Measurements from ENCODE around the gene MT1E.
A peak's percentile ranks its signal among the peaks of the same experiment; 100 is the strongest.
"Not testable (repeated sequence)": the region's sequence is repeated elsewhere in the genome, so short reads cannot be mapped to it uniquely, and the experiment has no call there.

The MT1E gene

GRCh38 chr16:56647641-56648431 lies 22.3 kb downstream of the MT1E start:
- DNase-seq (ENCODE audit: low spot score): no peak

GRCh38 chr16:56649271-56649670 lies 23.7 kb downstream of the MT1E start:
- no peak for DNase-seq (ENCODE audit: low spot score)

- no peak for DNase-seq (ENCODE audit: low spot score)
Measured at GRCh38 chr16:56649820-56650219, 24.2 kb downstream of the MT1E start.

GRCh38 chr16:56651586-56651985 lies 26.0 kb downstream of the MT1E start, which contains the start of gene MT1B:
Gene MT1B, plus strand, starts transcription at chr16:56651886. Its CDS starts 68 bp downstream, at chr16:56651954.
- no peak for DNase-seq (ENCODE audit: low spot score)

GRCh38 chr16:56652600-56652999 lies 27.0 kb downstream of the MT1E start:
- DNase-seq (ENCODE audit: low spot score): no peak

GRCh38 chr16:56653218-56653617 lies 27.6 kb downstream of the MT1E start:
- DNase-seq (ENCODE audit: low spot score): no peak

- DNase-seq (ENCODE audit: low spot score): no peak
Measured at GRCh38 chr16:56657555-56658326, 32.2 kb downstream of the MT1E start, which contains the start of gene MT1F. Gene MT1F, plus strand, starts transcription at chr16:56657959. Its CDS starts 100 bp downstream, at chr16:56658059.

GRCh38 chr16:56658327-56658875 lies 32.8 kb downstream of the MT1E start:
- DNase-seq (ENCODE audit: low spot score): no peak

- no peak for DNase-seq (ENCODE audit: low spot score)
Measured at GRCh38 chr16:56662357-56663354, 37.1 kb downstream of the MT1E start.

GRCh38 chr16:56664506-56664905 lies 38.9 kb downstream of the MT1E start:
- DNase-seq (ENCODE audit: low spot score): no peak

GRCh38 chr16:56665286-56666261 lies 40.0 kb downstream of the MT1E start:
- DNase-seq (ENCODE audit: low spot score): not testable (repeated sequence)

- peak; percentile 4 for DNase-seq (ENCODE audit: low spot score)
Measured at GRCh38 chr16:56667581-56668571, 42.3 kb downstream of the MT1E start, which contains the start of gene MT1G. Gene MT1G, minus strand, starts transcription at chr16:56668065. Its CDS starts 72 bp downstream, at chr16:56667993.

GRCh38 chr16:56669005-56669839 lies 43.6 kb downstream of the MT1E start, which contains the start of gene MT1H:
Gene MT1H, plus strand, starts transcription at chr16:56669814. Its CDS starts 71 bp downstream, at chr16:56669885.
- DNase-seq (ENCODE audit: low spot score): no peak

- DNase-seq (ENCODE audit: low spot score): no peak
Measured at GRCh38 chr16:56669840-56670619, 44.4 kb downstream of the MT1E start.

GRCh38 chr16:56670620-56670934 lies 45.0 kb downstream of the MT1E start:
- no peak for DNase-seq (ENCODE audit: low spot score)

- DNase-seq (ENCODE audit: low spot score): not testable (repeated sequence)
Measured at GRCh38 chr16:56671691-56672090, 46.1 kb downstream of the MT1E start.

GRCh38 chr16:56672171-56672570 lies 46.6 kb downstream of the MT1E start:
- DNase-seq (ENCODE audit: low spot score): not testable (repeated sequence)

Data from hematopoietic multipotent progenitor cell treated with erythropoietin and hydrocortisone succinate and interleukin-3 and kit ligand, for 15 days (in vitro differentiated cells).